Mucosa of gallbladder (tissue), 1 donor: Measurements from ENCODE around the gene ITSN1. TPM values are rescaled to one million over a fixed set of nuclear protein-coding genes. Genes with fewer than 3 reads are reported as not detected.
"Not testable (repeated sequence)": the region's sequence is repeated elsewhere in the genome, so short reads cannot be mapped to it uniquely, and the experiment has no call there.

Experiments
- DNase-seq: peaks from one replicate; pipeline ENCODE4 v3.0.0-alpha.2; 2020; ENCODE audit warnings: low spot score
- total RNA-seq: library from RNA; stranded (reverse); gene quantifications from one replicate; pipeline ENCODE4 v1.2.1, GENCODE V29; 2021
- donor health status: DM: no; HTN: no; CAD: no.

ITSN1 gene
- total RNA-seq, 1 donor from 2014 or later = 48.0 TPM

GRCh38 chr21:33890187-33890586, 247.9 kb downstream of the ITSN1 start:
- DNase-seq = no peak

- no peak for DNase-seq
Measured at GRCh38 chr21:33892853-33893252, 250.6 kb downstream of the ITSN1 start.

- DNase-seq = no peak
Measured at GRCh38 chr21:33893917-33894316, 251.6 kb downstream of the ITSN1 start.

GRCh38 chr21:33894736-33895288, 252.5 kb downstream of the ITSN1 start:
- peak; percentile 69 for DNase-seq

GRCh38 chr21:33895356-33895755, 253.1 kb downstream of the ITSN1 start:
- no peak for DNase-seq

GRCh38 chr21:33896691-33897090, 254.4 kb downstream of the ITSN1 start:
- DNase-seq = no peak

GRCh38 chr21:33897098-33897497, 254.8 kb downstream of the ITSN1 start:
- DNase-seq = no peak

GRCh38 chr21:33897739-33898138, 255.4 kb downstream of the ITSN1 start:
- no peak for DNase-seq

GRCh38 chr21:33898586-33898985, 256.3 kb downstream of the ITSN1 start:
- no peak for DNase-seq

GRCh38 chr21:33899199-33899598, 256.9 kb downstream of the ITSN1 start:
- DNase-seq = no peak

- peak; percentile 23 for DNase-seq
Measured at GRCh38 chr21:33901412-33902288, 259.3 kb downstream of the ITSN1 start.

GRCh38 chr21:33902349-33902748, 260.0 kb downstream of the ITSN1 start:
- DNase-seq = no peak

GRCh38 chr21:33904041-33904440, 261.7 kb downstream of the ITSN1 start:
- no peak for DNase-seq

- DNase-seq = no peak
Measured at GRCh38 chr21:33908760-33909159, 266.5 kb downstream of the ITSN1 start.

GRCh38 chr21:33909756-33910155, 267.5 kb downstream of the ITSN1 start:
- DNase-seq = no peak

GRCh38 chr21:33914188-33914587, 271.9 kb downstream of the ITSN1 start:
- no peak for DNase-seq

- DNase-seq = peak; percentile 98
Measured at GRCh38 chr21:33915368-33916199, 273.3 kb downstream of the ITSN1 start, which contains the start of gene ATP5PO. TSS of gene ATP5PO (minus strand) at chr21:33915804. CDS start at chr21:33915763, 41 bp downstream.

GRCh38 chr21:33916200-33916567, 273.9 kb downstream of the ITSN1 start:
- no peak for DNase-seq

GRCh38 chr21:33917421-33917820, 275.1 kb downstream of the ITSN1 start:
- no peak for DNase-seq

- peak; percentile 91 for DNase-seq
Measured at GRCh38 chr21:33924079-33924765, 281.9 kb downstream of the ITSN1 start.

- no peak for DNase-seq
Measured at GRCh38 chr21:33924766-33925100, 282.4 kb downstream of the ITSN1 start.

- not testable (repeated sequence) for DNase-seq
Measured at GRCh38 chr21:33926248-33926647, 283.9 kb downstream of the ITSN1 start.
